T-helper 22 cell (primary cell): ENCODE results near the gene TIMP2.

Source experiments
- DNase-seq: peaks from one replicate; pipeline ENCODE4 v3.0.0-alpha.2; 2020; ENCODE audit warnings: low read depth

TIMP2 gene

GRCh38 chr17:78836420-78837021 is 88.7 kb downstream of the TIMP2 start:
- no peak for DNase-seq

- DNase-seq, result no peak
These were observed 90.6 kb downstream of the TIMP2 start for GRCh38 chr17:78834571-78834970.

- no peak for DNase-seq
These were observed 92.7 kb downstream of the TIMP2 start for GRCh38 chr17:78832541-78832810.

- no peak for DNase-seq
These were observed 93.3 kb downstream of the TIMP2 start for GRCh38 chr17:78831688-78832540.

GRCh38 chr17:78829477-78829876 is 95.7 kb downstream of the TIMP2 start:
- DNase-seq, result no peak

- DNase-seq, result no peak
These were observed 96.6 kb downstream of the TIMP2 start for GRCh38 chr17:78828470-78829185.

GRCh38 chr17:78826836-78827509 is 98.2 kb downstream of the TIMP2 start:
- DNase-seq, result no peak

GRCh38 chr17:78826421-78826820 is 98.8 kb downstream of the TIMP2 start:
- DNase-seq, result no peak

- DNase-seq, result no peak
These were observed 99.5 kb downstream of the TIMP2 start for GRCh38 chr17:78825696-78826095.

GRCh38 chr17:78824240-78824639 is 100.9 kb downstream of the TIMP2 start:
- DNase-seq, result no peak

GRCh38 chr17:78823282-78824046 is 101.7 kb downstream of the TIMP2 start:
- DNase-seq, result no peak

- no peak for DNase-seq
These were observed 102.6 kb downstream of the TIMP2 start for GRCh38 chr17:78822552-78822951.

- no peak for DNase-seq
These were observed 103.2 kb downstream of the TIMP2 start for GRCh38 chr17:78821961-78822360.

GRCh38 chr17:78820841-78821240 is 104.3 kb downstream of the TIMP2 start:
- DNase-seq, result no peak

GRCh38 chr17:78819806-78820792 is 105.1 kb downstream of the TIMP2 start:
- DNase-seq, result no peak

- no peak for DNase-seq
These were observed 105.8 kb downstream of the TIMP2 start for GRCh38 chr17:78819402-78819801.

- peak; percentile 63 for DNase-seq
These were observed 106.3 kb downstream of the TIMP2 start for GRCh38 chr17:78818932-78819331.

GRCh38 chr17:78818152-78818846 is 106.9 kb downstream of the TIMP2 start:
- DNase-seq, result no peak

- DNase-seq, result peak; percentile 80
These were observed 108.1 kb downstream of the TIMP2 start for GRCh38 chr17:78817123-78817522.

GRCh38 chr17:78815696-78816095 is 109.5 kb downstream of the TIMP2 start:
- no peak for DNase-seq
